Hematopoietic multipotent progenitor cell treated with erythropoietin and hydrocortisone succinate and interleukin-3 and kit ligand, for 6 days (in vitro differentiated cells): ENCODE measurements around the gene CABS1.

Experiments
- DNase-seq: peaks from one replicate; pipeline ENCODE4 v3.0.0-alpha.2; 2015

The CABS1 gene

GRCh38 chr4:70334681-70335080 lies at the start of gene CABS1:
CABS1 (plus strand) TSS chr4:70334981; CDS start chr4:70335040, 59 bp downstream.
- no peak for DNase-seq

GRCh38 chr4:70288651-70289050 lies 46.1 kb upstream of the CABS1 start:
- no peak for DNase-seq

- DNase-seq: no peak
These were observed 43.4 kb upstream of the CABS1 start for GRCh38 chr4:70291341-70291740.

GRCh38 chr4:70297576-70297975 lies 37.2 kb upstream of the CABS1 start:
- no peak for DNase-seq

GRCh38 chr4:70298051-70298450 lies 36.7 kb upstream of the CABS1 start:
- DNase-seq: no peak

GRCh38 chr4:70299643-70300042 lies 35.1 kb upstream of the CABS1 start:
- DNase-seq: no peak

GRCh38 chr4:70300215-70300614 lies 34.6 kb upstream of the CABS1 start:
- no peak for DNase-seq

GRCh38 chr4:70303090-70303489 lies 31.7 kb upstream of the CABS1 start:
- DNase-seq: no peak

- DNase-seq: no peak
These were observed 29.2 kb upstream of the CABS1 start for GRCh38 chr4:70305601-70306000.

GRCh38 chr4:70306076-70306475 lies 28.7 kb upstream of the CABS1 start:
- no peak for DNase-seq

- DNase-seq: no peak
These were observed 21.0 kb upstream of the CABS1 start for GRCh38 chr4:70313736-70314135.

- no peak for DNase-seq
These were observed 18.9 kb upstream of the CABS1 start for GRCh38 chr4:70315928-70316327.

- DNase-seq: no peak
These were observed 8.7 kb upstream of the CABS1 start for GRCh38 chr4:70326052-70326451.

- DNase-seq: no peak
These were observed 1.3 kb downstream of the CABS1 start for GRCh38 chr4:70336043-70336442.

- DNase-seq: no peak
These were observed 3.2 kb downstream of the CABS1 start for GRCh38 chr4:70337886-70338420.

- DNase-seq: no peak
These were observed 21.4 kb downstream of the CABS1 start for GRCh38 chr4:70356185-70356584.

GRCh38 chr4:70359115-70359661 lies 24.4 kb downstream of the CABS1 start:
- no peak for DNase-seq

- no peak for DNase-seq
These were observed 25.7 kb downstream of the CABS1 start, which contains the start of gene SMR3A for GRCh38 chr4:70360460-70360859. SMR3A (plus strand) TSS chr4:70360760; CDS start chr4:70362116, 1,356 bp downstream.

- no peak for DNase-seq
These were observed 29.2 kb downstream of the CABS1 start for GRCh38 chr4:70364002-70364401.

- peak; percentile 1 for DNase-seq
These were observed 30.7 kb downstream of the CABS1 start for GRCh38 chr4:70365479-70365878.

GRCh38 chr4:70367813-70368212 lies 33.0 kb downstream of the CABS1 start:
- DNase-seq: no peak

GRCh38 chr4:70371987-70372386 lies 37.2 kb downstream of the CABS1 start:
- DNase-seq: no peak

- no peak for DNase-seq
These were observed 38.0 kb downstream of the CABS1 start for GRCh38 chr4:70372760-70373159.

- DNase-seq: no peak
These were observed 45.8 kb downstream of the CABS1 start for GRCh38 chr4:70380578-70380977.

GRCh38 chr4:70382691-70383181 lies 48.0 kb downstream of the CABS1 start, which contains the start of gene SMR3B:
SMR3B (plus strand) TSS chr4:70383131; CDS start chr4:70384511, 1,380 bp downstream.
- no peak for DNase-seq
